Tibial nerve (tissue), 4 donors: ENCODE results near the gene MKKS. TPM values are rescaled to one million over a fixed set of nuclear protein-coding genes. Genes with fewer than 3 reads are reported as not detected.
A peak's percentile ranks its signal among the peaks of the same experiment; 100 is the strongest.

ENCODE experiments used
- DNase-seq, 2 donors: peaks; one replicate each; pipeline ENCODE4 v3.0.0-alpha.2; 2019; ENCODE audit warnings: low spot score in 2 of 2
- H3K27ac ChIP-seq, 4 donors: fragments of 200-600 bp; sonication (generic) in 3 of 4; one replicate each; pipeline ENCODE4 v1.5.1; 2017 to 2019; ENCODE audit warnings: mild to moderate bottlenecking in 1 of 4
- H3K27me3 ChIP-seq, 2 donors: fragments of 200-600 bp; sonication (generic) in 1 of 2; one replicate each; pipeline versions ENCODE4 v1.5.1 to v1.6.0; 2017 to 2019
- H3K36me3 ChIP-seq, 3 donors: fragments of 200-600 bp; sonication (generic); one replicate each; pipeline ENCODE4 v1.5.1; 2018 to 2019
- H3K4me1 ChIP-seq, 4 donors: fragments of 200-600 bp; sonication (generic) in 3 of 4; one replicate each; pipeline ENCODE4 v1.5.1; 2017 to 2019
- H3K4me3 ChIP-seq, 4 donors: fragments of 200-600 bp; sonication (generic) in 3 of 4; one replicate each; pipeline ENCODE4 v1.5.1; 2017 to 2019; ENCODE audit warnings: mild to moderate bottlenecking in 1 of 4, moderate library complexity in 1 of 4
- H3K9me3 ChIP-seq, 4 donors: fragments of 200-600 bp; sonication (generic) in 3 of 4; one replicate each; pipeline ENCODE4 v1.5.1; 2017 to 2019
- EP300 ChIP-seq, 2 donors: sonication (generic); formaldehyde crosslinking; IDR thresholded peaks; one replicate each; pipeline ENCODE4 v1.6.1; 2017; ENCODE audit warnings: antibody characterized with exemption in 2 of 2, mild to moderate bottlenecking in 1 of 2
- POLR2A ChIP-seq, 2 donors: fragments of 450-650 bp; IDR thresholded peaks; one replicate each; pipeline ENCODE4 v1.6.1; 2017; ENCODE audit warnings: antibody characterized with exemption in 2 of 2, mild to moderate bottlenecking in 2 of 2, moderate library complexity in 2 of 2
- WGBS, 2 donors: methylation state at CpG; one replicate each; pipeline ENCODE4 v1.1.5; 2018; 5-methylcytosine and 5-hydroxymethylcytosine counted together
- total RNA-seq, 4 donors: library from RNA; depleted of rRNA; stranded (reverse); fragments of >200 nt; gene quantifications; one replicate each; pipeline ENCODE4 v1.1.0, GENCODE V29; 2016
- TF ChIP-seq, protein P1 (sequence below), 5 experiments: fragments of 200-600 bp in 3 of 5; fragments of 450-650 bp in 2 of 5; sonication (generic) in 3 of 5; IDR thresholded peaks; one replicate each; pipeline ENCODE4 v1.5.1; 2016 to 2019; ENCODE audit warnings: antibody characterized with exemption in 5 of 5, mild to moderate bottlenecking in 3 of 5, moderate library complexity in 2 of 5

The MKKS gene
- total RNA-seq, 4 donors from 2014 or later = 12.9 to 16.6 (median 16.0) TPM

DNA sequence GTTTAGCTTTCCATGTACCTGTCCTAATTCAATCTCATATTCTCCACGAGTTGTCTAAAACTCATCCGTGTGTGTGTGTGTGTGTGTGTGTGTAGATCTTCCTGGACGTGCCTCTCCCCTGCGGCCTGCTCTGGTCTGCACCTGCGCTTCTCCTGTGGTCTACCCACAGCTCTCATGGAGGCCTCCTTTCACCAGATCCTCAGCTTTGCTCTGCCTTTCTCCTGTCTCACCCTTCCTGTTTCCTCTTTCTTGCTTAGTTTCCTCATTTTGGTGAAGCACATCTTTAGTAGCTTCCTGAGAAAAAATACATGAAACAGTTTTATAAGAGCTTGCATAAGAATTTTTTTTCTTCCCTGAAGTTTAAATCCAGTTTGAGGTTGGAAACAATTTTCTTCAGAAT is 19.2 kb upstream of the MKKS start:
- H3K27me3 ChIP-seq = no peaks in the 10 kb centered on the region
- TF ChIP-seq, protein P1, sequence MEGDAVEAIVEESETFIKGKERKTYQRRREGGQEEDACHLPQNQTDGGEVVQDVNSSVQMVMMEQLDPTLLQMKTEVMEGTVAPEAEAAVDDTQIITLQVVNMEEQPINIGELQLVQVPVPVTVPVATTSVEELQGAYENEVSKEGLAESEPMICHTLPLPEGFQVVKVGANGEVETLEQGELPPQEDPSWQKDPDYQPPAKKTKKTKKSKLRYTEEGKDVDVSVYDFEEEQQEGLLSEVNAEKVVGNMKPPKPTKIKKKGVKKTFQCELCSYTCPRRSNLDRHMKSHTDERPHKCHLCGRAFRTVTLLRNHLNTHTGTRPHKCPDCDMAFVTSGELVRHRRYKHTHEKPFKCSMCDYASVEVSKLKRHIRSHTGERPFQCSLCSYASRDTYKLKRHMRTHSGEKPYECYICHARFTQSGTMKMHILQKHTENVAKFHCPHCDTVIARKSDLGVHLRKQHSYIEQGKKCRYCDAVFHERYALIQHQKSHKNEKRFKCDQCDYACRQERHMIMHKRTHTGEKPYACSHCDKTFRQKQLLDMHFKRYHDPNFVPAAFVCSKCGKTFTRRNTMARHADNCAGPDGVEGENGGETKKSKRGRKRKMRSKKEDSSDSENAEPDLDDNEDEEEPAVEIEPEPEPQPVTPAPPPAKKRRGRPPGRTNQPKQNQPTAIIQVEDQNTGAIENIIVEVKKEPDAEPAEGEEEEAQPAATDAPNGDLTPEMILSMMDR (IDR thresholded peaks at IDR 0.05) = no peak
- TF ChIP-seq EP300 (IDR thresholded peaks at IDR 0.05) = peak in 1 of 2 donors; percentile 28
- no peak overlapping the region for H3K27ac ChIP-seq
- DNase-seq = no peak
- H3K36me3 ChIP-seq = peaks cover 0 to 4% (median 0%) of the 10 kb centered on the region in 3 donors
- peaks cover 0 to 9% (median 0%) of the 10 kb centered on the region in 4 donors for H3K9me3 ChIP-seq
- 58 to 62% methylated on average over 5 of the region's 5 CpGs for WGBS, 2 donors
- no peak overlapping the region for H3K4me3 ChIP-seq
- peaks cover 0 to 9% (median 0%) of the 10 kb centered on the region in 4 donors for H3K4me1 ChIP-seq

DNA sequence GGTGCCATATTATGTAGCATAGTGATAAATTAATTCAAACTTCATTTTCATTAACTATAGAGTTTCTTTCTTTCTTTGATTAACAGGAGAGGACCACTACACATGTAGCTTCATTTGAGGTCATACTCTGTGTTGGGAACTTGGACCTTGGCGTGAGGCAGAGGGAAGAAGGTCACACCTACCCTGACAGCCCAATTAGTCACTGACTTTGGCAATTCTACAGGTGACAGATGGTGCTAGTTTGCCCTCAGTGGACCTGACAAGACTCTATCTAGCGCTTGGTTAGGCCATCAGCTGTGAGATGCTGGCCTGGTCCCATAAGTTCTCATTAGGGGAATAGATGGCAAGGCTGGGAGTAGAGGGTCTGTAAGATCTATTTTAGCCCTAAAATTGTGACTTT is 15.2 kb upstream of the MKKS start:
- WGBS, 2 donors = 93 to 94% methylated on average over 2 of the region's 2 CpGs
- Histone ChIP-seq H3K9me3 (no peaks in the 10 kb centered on the region), H3K4me3 (no peak overlapping the region), H3K27me3 (no peaks in the 10 kb centered on the region), H3K36me3 (no peaks in the 10 kb centered on the region), H3K27ac (no peak overlapping the region), H3K4me1 (peaks cover 0 to 9% (median 0%) of the 10 kb centered on the region in 4 donors)
- TF ChIP-seq EP300 (IDR thresholded peaks at IDR 0.05) (no peak), POLR2A (IDR thresholded peaks at IDR 0.05) (no peak)
- TF ChIP-seq, protein P1 (IDR thresholded peaks at IDR 0.05) = no peak
- DNase-seq = no peak

DNA sequence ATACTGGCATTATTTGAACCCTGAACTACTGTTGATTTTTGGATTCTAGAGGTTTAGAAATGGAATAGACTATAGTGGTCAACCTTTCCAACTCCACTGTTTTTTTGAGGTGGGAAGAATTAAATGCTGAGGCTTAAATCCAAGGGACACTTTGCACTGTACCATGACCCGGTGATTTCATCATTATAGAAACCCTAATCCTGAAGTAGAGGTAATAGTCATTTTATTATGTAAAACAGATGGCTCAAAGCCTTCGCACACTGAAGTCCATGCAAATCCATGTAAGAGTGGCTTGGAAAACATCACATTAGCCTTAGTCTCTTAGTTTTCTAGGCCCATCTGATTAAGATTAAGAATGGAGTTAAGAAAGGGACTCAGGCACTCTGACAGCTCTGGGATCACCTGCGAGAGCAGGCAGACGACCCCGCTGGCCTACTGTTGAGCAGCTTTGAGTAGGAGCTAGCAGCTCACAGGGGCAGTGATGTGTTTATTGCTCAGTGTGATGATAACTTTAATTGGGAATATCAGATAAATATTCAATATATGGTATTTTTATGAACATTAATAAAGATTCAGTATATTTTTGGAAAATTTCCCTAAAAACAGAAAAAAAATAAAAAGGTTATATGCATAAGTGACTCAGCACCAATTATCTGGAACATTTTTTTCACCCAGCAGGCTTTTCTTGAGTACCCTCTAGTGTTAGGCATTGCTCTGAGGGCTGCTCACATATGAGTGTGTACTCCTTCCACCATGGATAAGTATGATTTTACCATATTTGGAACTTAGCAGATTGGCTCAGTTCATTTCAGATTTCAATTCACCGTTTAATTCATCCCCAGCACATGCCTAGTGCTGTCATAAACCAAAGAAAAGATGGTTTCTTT is 14.5 kb upstream of the MKKS start:
- H3K4me3 ChIP-seq = no peak overlapping the region
- no peak overlapping the region for H3K27ac ChIP-seq
- DNase-seq = no peak
- 94 to 95% methylated on average over 6 of the region's 6 CpGs for WGBS, 2 donors
- TF ChIP-seq EP300 (IDR thresholded peaks at IDR 0.05) (no peak), POLR2A (IDR thresholded peaks at IDR 0.05) (no peak)
- TF ChIP-seq, protein P1 (IDR thresholded peaks at IDR 0.05) = no peak
- H3K27me3 ChIP-seq = no peaks in the 10 kb centered on the region
- no peaks in the 10 kb centered on the region for H3K36me3 ChIP-seq
- H3K4me1 ChIP-seq = peaks cover 0 to 6% (median 0%) of the 10 kb centered on the region in 4 donors
- H3K9me3 ChIP-seq = no peaks in the 10 kb centered on the region

DNA sequence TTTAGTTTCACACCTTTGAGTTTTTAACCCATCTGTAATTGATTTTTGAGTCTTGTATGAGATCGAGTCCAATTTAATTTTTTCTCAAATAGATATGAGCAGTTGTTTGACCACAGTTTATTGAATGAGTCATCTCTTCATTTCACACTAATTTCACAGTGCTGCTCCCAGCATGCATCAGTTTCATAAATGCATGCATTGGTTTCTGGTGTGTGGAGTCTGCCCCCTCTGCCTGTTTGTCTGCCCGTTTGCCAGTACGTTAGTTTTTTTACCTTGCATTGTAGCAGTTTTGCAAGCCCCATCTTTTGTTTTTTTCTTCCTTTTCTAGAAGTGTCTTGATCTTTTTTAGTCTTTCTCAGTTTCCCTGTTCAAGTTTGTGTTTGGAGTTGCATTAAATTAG is 13.0 kb upstream of the MKKS start:
- Histone ChIP-seq H3K36me3 (no peaks in the 10 kb centered on the region), H3K27ac (no peak overlapping the region), H3K4me1 (peaks cover 0 to 6% (median 0%) of the 10 kb centered on the region in 4 donors), H3K27me3 (no peaks in the 10 kb centered on the region), H3K4me3 (no peak overlapping the region), H3K9me3 (no peaks in the 10 kb centered on the region)
- TF ChIP-seq POLR2A (IDR thresholded peaks at IDR 0.05) (no peak), EP300 (IDR thresholded peaks at IDR 0.05) (no peak)
- TF ChIP-seq, protein P1 (IDR thresholded peaks at IDR 0.05) = no peak
- 15 to 23% methylated on average over 3 of the region's 3 CpGs for WGBS, 2 donors
- no peak for DNase-seq

DNA sequence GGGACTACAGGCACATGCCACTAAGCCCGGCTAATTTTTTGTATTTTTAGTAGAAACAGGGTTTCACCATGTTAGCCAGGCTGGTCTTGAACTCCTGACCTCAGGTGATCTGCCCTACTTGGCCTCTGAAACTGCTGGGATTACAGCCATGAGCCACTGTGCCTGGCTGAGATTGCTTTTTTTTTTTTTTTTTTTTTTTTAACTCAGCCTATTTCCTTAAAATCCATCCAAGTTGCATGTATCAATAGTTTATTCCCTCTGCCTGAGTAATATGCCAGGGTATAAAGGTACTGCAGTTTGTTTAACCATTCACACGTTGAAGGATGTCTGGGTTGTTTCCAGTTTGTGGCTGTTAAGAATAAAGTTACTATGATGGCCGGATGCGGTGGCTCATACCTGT is 11.7 kb upstream of the MKKS start:
- no peaks in the 10 kb centered on the region for H3K36me3 ChIP-seq
- H3K9me3 ChIP-seq = no peaks in the 10 kb centered on the region
- peaks cover 0 to 6% (median 0%) of the 10 kb centered on the region in 4 donors for H3K4me1 ChIP-seq
- 93 to 97% methylated on average over 4 of the region's 4 CpGs for WGBS, 2 donors
- H3K4me3 ChIP-seq = no peak overlapping the region
- no peaks in the 10 kb centered on the region for H3K27me3 ChIP-seq
- H3K27ac ChIP-seq = no peak overlapping the region
- DNase-seq = no peak
- TF ChIP-seq, protein P1 (IDR thresholded peaks at IDR 0.05) = no peak
- TF ChIP-seq EP300 (IDR thresholded peaks at IDR 0.05) = no peak
